HG02610 (cell line): Measurements from ENCODE around the gene CBFA2T3.
"Not testable (repeated sequence)": the region's sequence is repeated elsewhere in the genome, so short reads cannot be mapped to it uniquely, and the experiment has no call there.

ENCODE experiments used
- ATAC-seq: cut with Tn5 transposase; IDR thresholded peaks from one replicate; pipeline ENCODE4 v1.9.1; 2021; ENCODE audit warnings: mild to moderate bottlenecking, moderate library complexity; ENCODE audit not compliant: unreplicated experiment

CBFA2T3 gene

GRCh38 chr16:88925540-88925887 is 51.5 kb downstream of the CBFA2T3 start:
- ATAC-seq, result no peak

- no peak for ATAC-seq
Observed at GRCh38 chr16:88924834-88925539, 52.0 kb downstream of the CBFA2T3 start.

- ATAC-seq, result no peak
Observed at GRCh38 chr16:88923926-88924833, 52.8 kb downstream of the CBFA2T3 start.

- ATAC-seq, result no peak
Observed at GRCh38 chr16:88923450-88923849, 53.6 kb downstream of the CBFA2T3 start.

GRCh38 chr16:88922826-88923410 is 54.1 kb downstream of the CBFA2T3 start:
- no peak for ATAC-seq

DNA sequence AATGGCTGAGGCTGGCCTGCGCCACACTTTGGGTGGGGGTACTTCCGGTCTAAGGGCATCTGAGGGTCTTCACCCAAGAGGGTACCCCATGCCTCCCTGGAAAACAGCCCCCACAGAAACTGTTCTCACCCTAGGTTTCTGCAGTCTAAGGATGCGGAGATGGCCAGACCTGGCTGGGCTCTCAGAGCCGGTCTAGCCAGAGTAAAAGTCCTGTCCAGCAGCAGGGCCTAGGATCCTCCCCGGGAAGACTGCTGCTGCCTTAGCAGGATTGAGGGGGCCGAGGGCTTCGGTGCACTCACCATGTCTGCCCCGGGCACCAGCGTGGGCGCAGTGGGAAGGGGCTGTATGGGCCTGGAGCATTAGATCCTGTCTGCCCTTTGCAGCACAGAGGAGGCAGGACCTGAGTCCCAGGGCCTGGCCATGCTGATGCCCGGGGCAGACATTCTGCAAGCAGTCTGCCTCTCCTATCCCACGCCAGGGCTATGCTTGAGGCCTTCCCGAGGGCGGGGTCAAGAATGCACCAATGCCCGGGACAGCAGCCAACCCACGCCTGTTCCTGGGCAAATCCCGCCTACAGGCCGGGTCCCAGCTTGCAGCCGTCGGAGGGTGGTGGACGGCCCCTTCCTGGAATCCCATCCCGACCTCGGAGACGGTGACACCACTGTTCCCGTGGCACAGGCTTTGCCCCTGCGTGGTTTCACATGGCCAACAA is 54.7 kb downstream of the CBFA2T3 start:
- ATAC-seq, result no peak

DNA sequence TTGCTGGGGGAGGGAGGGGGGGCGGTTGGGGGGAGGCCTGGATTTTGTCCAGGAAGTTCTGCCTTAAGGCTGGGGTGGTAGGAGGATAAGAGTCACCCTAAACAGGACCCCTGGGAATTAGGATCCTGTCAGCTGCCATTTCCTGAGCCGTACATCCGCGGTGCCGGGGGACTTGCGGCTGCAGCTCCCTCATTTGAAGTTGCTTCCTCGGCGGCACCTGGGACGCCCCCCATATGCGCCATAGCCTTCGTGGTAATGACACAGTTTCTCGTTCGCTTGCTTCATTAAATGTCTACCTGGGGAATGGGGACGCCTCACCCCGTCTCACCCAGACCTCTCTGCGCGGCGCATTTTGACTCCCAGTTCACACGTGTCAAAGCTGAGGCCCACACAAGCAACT is 55.4 kb downstream of the CBFA2T3 start:
- ATAC-seq, result no peak

GRCh38 chr16:88920618-88921590 is 56.1 kb downstream of the CBFA2T3 start:
- ATAC-seq, result no peak

DNA sequence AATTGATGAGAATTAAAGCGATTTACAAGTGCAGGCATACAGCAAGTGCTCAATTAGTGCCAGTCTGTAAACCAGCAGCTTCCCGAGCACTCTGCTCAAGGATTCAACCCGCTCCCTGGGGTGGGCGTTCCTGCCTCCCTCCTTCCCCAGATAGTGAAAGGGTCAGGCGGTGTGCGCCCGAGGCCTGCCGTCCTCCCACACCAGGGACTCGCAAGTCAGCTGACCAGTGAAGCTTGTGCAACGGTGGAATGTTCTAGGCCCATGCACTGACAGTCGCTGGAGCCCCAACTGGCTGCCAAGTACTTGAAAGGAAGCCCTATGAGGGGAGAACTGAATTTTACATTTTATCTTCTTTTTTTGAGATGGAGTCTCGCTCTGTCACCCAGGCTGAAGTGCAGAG is 57.1 kb downstream of the CBFA2T3 start:
- no peak for ATAC-seq

- not testable (repeated sequence) for ATAC-seq
Observed at GRCh38 chr16:88918896-88919295, 58.1 kb downstream of the CBFA2T3 start.

DNA sequence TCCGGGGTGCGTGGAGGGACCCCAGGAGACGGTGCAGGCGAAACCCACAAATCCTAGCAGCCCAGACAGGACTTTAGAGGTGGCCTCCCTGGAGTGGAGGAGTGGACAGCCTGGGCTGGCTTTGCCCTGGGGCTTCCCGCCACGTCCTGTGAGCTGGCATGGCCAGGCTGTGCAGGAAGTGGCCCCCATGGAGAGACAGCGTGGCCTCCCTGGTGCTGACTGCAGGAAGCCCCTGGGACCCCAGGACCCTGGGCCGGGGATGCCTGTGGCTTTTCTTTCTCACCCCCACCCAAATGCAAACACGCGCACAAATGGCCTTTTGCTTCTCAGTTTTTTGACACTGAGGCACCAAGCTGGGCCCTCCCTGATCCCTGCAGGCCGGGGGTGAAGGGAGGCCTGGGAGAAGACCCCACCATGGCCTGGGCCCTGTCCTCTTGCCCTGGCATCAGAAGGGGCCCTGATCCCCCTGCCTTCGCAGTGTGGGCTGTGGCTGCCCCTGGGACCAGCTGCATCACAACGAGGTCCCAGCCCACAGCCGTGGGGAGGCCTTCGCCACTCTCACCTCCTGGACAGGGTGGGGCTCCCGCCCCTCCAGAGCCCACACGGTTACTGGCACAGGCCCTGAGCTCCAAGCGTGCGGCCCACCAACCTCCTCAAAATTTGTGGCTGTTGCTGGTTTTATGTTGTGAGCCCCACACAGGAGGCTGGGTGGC is 58.9 kb downstream of the CBFA2T3 start:
- ATAC-seq, result no peak

- no peak for ATAC-seq
Observed at GRCh38 chr16:88917146-88917914, 59.7 kb downstream of the CBFA2T3 start.

- ATAC-seq, result no peak
Observed at GRCh38 chr16:88915639-88916327, 61.2 kb downstream of the CBFA2T3 start.

- no peak for ATAC-seq
Observed at GRCh38 chr16:88914750-88915368, 62.1 kb downstream of the CBFA2T3 start.

- ATAC-seq, result no peak
Observed at GRCh38 chr16:88913870-88914269, 63.1 kb downstream of the CBFA2T3 start.

DNA sequence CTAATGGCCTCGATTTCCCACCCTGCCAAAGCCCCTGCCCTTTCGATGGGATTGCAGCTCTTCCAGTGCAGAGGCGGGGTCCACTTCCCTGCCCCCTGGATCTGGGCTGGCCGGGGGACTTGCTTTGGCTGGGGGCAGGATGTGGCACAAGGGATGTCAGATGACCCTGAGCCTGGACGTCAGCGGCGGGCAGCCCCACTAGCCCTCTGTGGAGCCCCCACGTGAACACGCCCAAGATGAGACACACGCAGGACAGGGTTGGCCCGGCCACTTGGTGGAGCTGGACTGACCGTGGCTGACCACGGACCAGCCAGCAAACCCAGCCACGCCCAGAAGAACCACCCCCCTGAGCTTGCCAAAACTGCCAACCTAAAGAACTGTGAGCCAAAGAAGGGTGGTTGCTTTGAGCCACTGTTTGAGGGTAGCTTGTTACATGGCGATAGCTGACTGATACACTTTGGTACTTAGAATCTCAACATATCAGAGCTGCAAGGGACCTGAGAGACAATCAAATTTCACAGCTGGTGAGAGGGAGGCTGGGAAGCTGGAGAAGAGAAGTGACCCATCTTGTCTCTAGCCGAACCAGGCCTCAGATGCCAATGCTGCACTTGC is 63.9 kb downstream of the CBFA2T3 start:
- ATAC-seq, result no peak

GRCh38 chr16:88912556-88912955 is 64.5 kb downstream of the CBFA2T3 start:
- ATAC-seq, result no peak
